HepG2 (cell line): ENCODE measurements around the gene KDM4F. TPM values are rescaled to one million over a fixed set of nuclear protein-coding genes. Genes with fewer than 3 reads are reported as not detected.

Experiments
- ATAC-seq: fragments of 200-7000 bp; cut with Tn5 transposase; 3 replicates; pipeline ENCODE4 v1.9.1; 2020; ENCODE audit warnings: mild to moderate bottlenecking, moderate library complexity
- BruUV-seq: library from RNA; stranded (reverse); fragments of 400-500 nt; replicated peaks from 2 replicates; lab custom pipeline; 2021; lab: Mats Ljungman, UMichigan
- CTCF ChIA-PET: fragments of 300-600 bp; formaldehyde crosslinking; extraction: SDS; loops from one replicate; lab custom pipeline; 2021; ENCODE audit warnings: low total read pairs, inconsistent platforms, low intra/inter-chr PET ratio; lab: Yijun Ruan, JAX
- POLR2A ChIA-PET: fragments of 350-600 bp; sonication (Branson Sonifier 250); formaldehyde crosslinking; loops from one replicate; lab custom pipeline; 2020; ENCODE audit warnings: antibody characterized with exemption, inconsistent platforms; lab: Yijun Ruan, JAX
- DNase-seq: peaks from one replicate; pipeline ENCODE4 v3.0.0-alpha.2; 2015; ENCODE audit warnings: low spot score
- FAIRE-seq: peaks from 3 replicates; lab custom pipeline; 2011; peaks lifted over from hg19 to GRCh38; lab: Jason Lieb, UNC
- H2AFZ ChIP-seq: one replicate; pipeline ENCODE4 v1.6.1; 2011; ENCODE audit warnings: low read length, inconsistent platforms
- H3K27ac ChIP-seq: fragments of 300-600 bp; 3 replicates; pipeline ENCODE4 v1.8.0; 2011; ENCODE audit warnings: mixed run types, mild to moderate bottlenecking, mixed read lengths, low read length, inconsistent platforms; ENCODE audit not compliant: insufficient read depth; ENCODE audit errors: extremely low read length
- H3K27me3 ChIP-seq, 2 experiments: fragments of 200-600 bp in 1 of 2; 2 replicates in 1 of 2; 3 replicates in 1 of 2; pipeline versions ENCODE4 v1.6.0 to v1.8.0; 2011; ENCODE audit warnings: low read length in 2 of 2, mild to moderate bottlenecking in 2 of 2, moderate library complexity in 2 of 2, inconsistent platforms in 1 of 2; ENCODE audit not compliant: insufficient read depth in 2 of 2, control insufficient read depth in 1 of 2
- H3K36me3 ChIP-seq, 2 experiments: fragments of 200-600 bp in 1 of 2; replicated peaks in 1 of 2; 2 replicates in 1 of 2; 3 replicates in 1 of 2; pipeline versions ENCODE4 v1.5.1 to v1.8.0; 2011; ENCODE audit warnings: low read length in 2 of 2, inconsistent platforms in 1 of 2; ENCODE audit not compliant: insufficient read depth in 2 of 2, control insufficient read depth in 1 of 2
- H3K4me1 ChIP-seq: 2 replicates; pipeline ENCODE4 v1.5.1; 2012; ENCODE audit warnings: low read length, inconsistent platforms; ENCODE audit not compliant: insufficient read depth
- H3K4me2 ChIP-seq: 2 replicates; pipeline ENCODE4 v1.6.0; 2011; ENCODE audit warnings: low read depth, low read length, inconsistent platforms
- H3K4me3 ChIP-seq, 3 experiments: fragments of 200-600 bp in 1 of 3; sonication (generic), shearing (Covaris generic) in 1 of 3; replicated peaks in 1 of 3; 2 replicates each; pipeline ENCODE4 v1.5.1; 2011 to 2016; ENCODE audit warnings: low read length in 3 of 3, inconsistent platforms in 2 of 3, low read depth in 2 of 3, mild to moderate bottlenecking in 2 of 3, control low read depth in 1 of 3, mixed read lengths in 1 of 3; ENCODE audit not compliant: insufficient read depth in 1 of 3
- H3K79me2 ChIP-seq: one replicate; pipeline ENCODE4 v1.6.1; 2011; ENCODE audit warnings: low read length, inconsistent platforms; ENCODE audit not compliant: insufficient read depth
- H3K9ac ChIP-seq: 2 replicates; pipeline ENCODE4 v1.6.0; 2011; ENCODE audit warnings: mild to moderate bottlenecking, low read depth, low read length, inconsistent platforms; ENCODE audit not compliant: insufficient read depth
- H3K9me3 ChIP-seq: 2 replicates; pipeline ENCODE4 v1.5.1; 2012; ENCODE audit warnings: mild to moderate bottlenecking, low read length
- H4K20me1 ChIP-seq: 2 replicates; pipeline ENCODE4 v1.6.0; 2011; ENCODE audit warnings: inconsistent platforms, mild to moderate bottlenecking, low read length, moderate library complexity; ENCODE audit not compliant: insufficient read depth
- ARID4A ChIP-seq: sonication (generic); formaldehyde crosslinking; IDR thresholded peaks from 2 replicates; pipeline ENCODE4 v1.5.0; 2020; ENCODE audit warnings: mild to moderate bottlenecking, missing genetic modification reagents, borderline replicate concordance
- EP300 ChIP-seq, 3 experiments: sonication (generic) in 1 of 3; formaldehyde crosslinking in 1 of 3; IDR thresholded peaks; 2 replicates each; pipeline versions ENCODE4 v1.5.1 to v1.6.1; 2011 to 2020; ENCODE audit warnings: low read depth in 2 of 3, low read length in 2 of 3, borderline replicate concordance in 1 of 3, improper control_type of control experiment in 1 of 3, mild to moderate bottlenecking in 1 of 3, missing genetic modification reagents in 1 of 3, moderate library complexity in 1 of 3
- FOSL2 ChIP-seq: sonication (generic); formaldehyde crosslinking; IDR thresholded peaks from 2 replicates; pipeline ENCODE4 v1.4.0; 2020; ENCODE audit warnings: missing genetic modification reagents
- GTF3A ChIP-seq: sonication (generic); formaldehyde crosslinking; conservative IDR thresholded peaks from 2 replicates; pipeline ENCODE4 v1.4.0; 2020; ENCODE audit warnings: mild to moderate bottlenecking, missing genetic modification reagents
- HDAC1 ChIP-seq: sonication (generic); formaldehyde crosslinking; IDR thresholded peaks from 2 replicates; pipeline ENCODE4 v1.5.1; 2020; ENCODE audit warnings: mild to moderate bottlenecking, missing genetic modification reagents
- NFKBIZ ChIP-seq: IDR thresholded peaks from 2 replicates; pipeline ENCODE4 v1.6.1; 2018; ENCODE audit warnings: missing genetic modification reagents, missing compliant biosample characterization
- SIX4 ChIP-seq: sonication (generic); formaldehyde crosslinking; IDR thresholded peaks from 2 replicates; pipeline ENCODE4 v1.4.0; 2020; ENCODE audit warnings: missing genetic modification reagents
- TAF1 ChIP-seq: sonication (generic); formaldehyde crosslinking; IDR thresholded peaks from 2 replicates; pipeline ENCODE4 v1.4.0; 2020; ENCODE audit warnings: missing genetic modification reagents
- TSC22D2 ChIP-seq: sonication (generic); formaldehyde crosslinking; IDR thresholded peaks from 2 replicates; pipeline ENCODE4 v1.5.1; 2020; ENCODE audit warnings: missing genetic modification reagents, mild to moderate bottlenecking, borderline replicate concordance
- ZFP82 ChIP-seq: sonication (generic); formaldehyde crosslinking; IDR thresholded peaks from 2 replicates; pipeline ENCODE4 v1.5.1; 2020; ENCODE audit warnings: mild to moderate bottlenecking, missing genetic modification reagents, borderline replicate concordance
- ZNF263 ChIP-seq: sonication (generic); formaldehyde crosslinking; IDR thresholded peaks from 2 replicates; pipeline ENCODE4 v1.4.0; 2020; ENCODE audit warnings: missing genetic modification reagents
- ZNF280B ChIP-seq: sonication (generic); formaldehyde crosslinking; IDR thresholded peaks from 2 replicates; pipeline ENCODE4 v1.5.0; 2020; ENCODE audit warnings: missing genetic modification reagents, mild to moderate bottlenecking, borderline replicate concordance
- ZNF816 ChIP-seq: sonication (generic); formaldehyde crosslinking; IDR thresholded peaks from 2 replicates; pipeline ENCODE4 v1.8.0; 2022; ENCODE audit warnings: missing genetic modification reagents, mild to moderate bottlenecking, borderline replicate concordance
- WGBS: methylation state at CpG from one replicate; pipeline ENCODE4 v1.1.6; 2017; ENCODE audit warnings: low lambda C conversion rate; 5-methylcytosine and 5-hydroxymethylcytosine counted together
- in situ Hi-C: cut with HindIII; loops from 2 replicates; pipeline ENCODE4 v1.10.0; 2017; ENCODE audit warnings: low pct_unique_long_range_greater_than_20kb; ENCODE audit not compliant: extremely low pct_ligation_motif_present
- intact Hi-C: fragments of 100-400 bp; cut with micrococcal nuclease; formaldehyde crosslinking; loops from one replicate; pipeline ENCODE4 v1.10.0; 2022; ENCODE audit not compliant: unreplicated experiment
- polyA plus RNA-seq, 8 experiments: library from polyadenylated mRNA; depleted of rRNA in 3 of 8; stranded (reverse) in 7 of 8; unstranded in 1 of 8; fragments of >200 nt; fragmentation: Illumina TruSeq in 4 of 8; extraction: Trizol in 4 of 8; gene quantifications; 2 replicates each; pipeline versions ENCODE4 v1.2.1 to v1.2.3, GENCODE V29; 2011 to 2016; ENCODE audit warnings: low read depth in 4 of 8, missing spikeins in 1 of 8, mixed read lengths in 1 of 8; ENCODE audit not compliant: insufficient read depth in 1 of 8
- total RNA-seq, 5 experiments: library from RNA; depleted of rRNA; stranded (reverse); fragments of >200 nt; fragmentation: Illumina TruSeq; extraction: Trizol; gene quantifications; 2 replicates each; pipeline ENCODE4 v1.2.3, GENCODE V29; 2016; ENCODE audit warnings: low read depth in 1 of 5

Gene KDM4F
- total and polyA plus RNA-seq, 2 of the 13 experiments (the other 11 are each of a cell fraction or from before 2014, with no cell fraction given), result not detected

- 0% methylated on average over 16 of the region's 16 CpGs for WGBS
- no peak for DNase-seq
- Histone ChIP-seq H3K4me2 (peak overlapping the region; percentile 82), H4K20me1 (peaks cover 3% of the 10 kb centered on the region; the same call in 1 of the 2 replicates), H3K9me3 (no peaks in the 10 kb centered on the region), H3K36me3 (no peaks in the 10 kb centered on the region), H3K4me3 (peak overlapping the region; percentile 80 to 97 (median 93)), H3K9ac (peak overlapping the region; percentile 94), H3K27me3 (no peaks in the 10 kb centered on the region; a peak in 1 of 5 replicates), H3K79me2 (peaks cover 24% of the 10 kb centered on the region), H2AFZ (no peak overlapping the region), H3K4me1 (peaks cover 18% of the 10 kb centered on the region), H3K27ac (peak overlapping the region; percentile 93)
- in situ Hi-C loops (loop anchor here (10.0 kb wide), 1 partner anchor 637 kb away; no protein-coding TSS in a partner anchor), intact Hi-C loops (loop anchor here (1.0 to 10.0 kb wide), 6 partner anchors 71 to 722 kb away; partner anchors contain the start of genes C11orf97, CEP57, CWC15 and KDM4D)
- BruUV-seq, result no TSS peak
- ChIA-PET CTCF (no interaction called here), POLR2A (interaction anchor here (0.6 to 3.5 kb wide), 16 partner anchors 9 to 1320 kb away, joined by 3 to 48 read pairs (median 4); partner anchors contain the start of genes CEP57, CWC15, ENDOD1 and FAM76B)
- peak; percentile 2; the same call in 2 of the 3 replicates for ATAC-seq
- FAIRE-seq, result no peak
- TF ChIP-seq ZNF263 (CRISPR knock-in tag) (peak; percentile 78), ARID4A (CRISPR knock-in tag) (no peak), TSC22D2 (CRISPR knock-in tag) (0 out of 2 replicates have a peak, but pooled peaks have one; percentile 6), SIX4 (CRISPR knock-in tag) (no peak), NFKBIZ (0 out of 2 replicates have a peak, but pooled peaks have one; percentile 14), TAF1 (CRISPR knock-in tag) (no peak), ZNF816 (CRISPR knock-in tag) (peak; percentile 76), EP300 (IDR thresholded peaks at IDR 0.05; ENCODE audit: low read depth in 2 of 2, low read length in 2 of 2) (no peak), EP300 (CRISPR knock-in tag; IDR thresholded peaks at IDR 0.05; ENCODE audit: borderline replicate concordance) (no peak), GTF3A (CRISPR knock-in tag) (0 out of 2 replicates have a peak, but pooled peaks have one; percentile 3), ZNF280B (peak; percentile 9; the same call in 1 of the 2 replicates), HDAC1 (CRISPR knock-in tag) (0 out of 2 replicates have a peak, but pooled peaks have one; percentile 7), FOSL2 (CRISPR knock-in tag) (0 out of 2 replicates have a peak, but pooled peaks have one; percentile 19), ZFP82 (CRISPR knock-in tag) (peak; percentile 74; the same call in 1 of the 2 replicates)
Observed at GRCh38 chr11:95067841-95068219, 18.6 kb downstream of the KDM4F start.
